DOHH2 (cell line): ENCODE data around the gene HTR2A.

ENCODE experiments used
- EZH2phosphoT487 ChIP-seq: fragments of 200-600 bp; sonication (generic); IDR thresholded peaks from 2 replicates; pipeline ENCODE4 v1.6.1; 2017; ENCODE audit warnings: borderline replicate concordance, mild to moderate bottlenecking, antibody characterized with exemption, low read length, moderate library complexity, mixed read lengths
- TF ChIP-seq, protein P1 (sequence below): fragments of 200-600 bp; sonication (generic); IDR thresholded peaks from one replicate; pipeline ENCODE4 v1.5.1; 2014; ENCODE audit warnings: antibody characterized with exemption, mild to moderate bottlenecking, low read depth, low read length; ENCODE audit not compliant: poor library complexity, severe bottlenecking

DNA sequence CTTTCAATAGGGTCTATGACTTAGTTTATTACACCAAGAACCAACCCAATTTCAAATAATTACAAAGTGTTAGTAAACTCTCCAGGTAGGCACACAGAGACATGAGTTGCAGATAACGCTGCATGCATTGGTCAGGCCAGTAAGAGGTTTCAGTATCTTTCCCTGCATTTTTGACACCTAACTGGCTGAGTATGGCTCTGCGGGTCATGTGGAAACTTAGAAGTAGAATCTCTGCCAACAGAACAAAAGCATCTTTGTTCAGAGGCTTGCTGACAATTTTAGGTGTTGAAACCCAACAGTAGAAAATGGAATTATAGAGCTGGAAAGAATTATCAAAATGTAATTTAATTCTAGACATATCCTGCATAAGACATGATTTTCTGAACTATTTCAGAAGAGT is 25.3 kb downstream of the HTR2A start:
- TF ChIP-seq, protein P1, sequence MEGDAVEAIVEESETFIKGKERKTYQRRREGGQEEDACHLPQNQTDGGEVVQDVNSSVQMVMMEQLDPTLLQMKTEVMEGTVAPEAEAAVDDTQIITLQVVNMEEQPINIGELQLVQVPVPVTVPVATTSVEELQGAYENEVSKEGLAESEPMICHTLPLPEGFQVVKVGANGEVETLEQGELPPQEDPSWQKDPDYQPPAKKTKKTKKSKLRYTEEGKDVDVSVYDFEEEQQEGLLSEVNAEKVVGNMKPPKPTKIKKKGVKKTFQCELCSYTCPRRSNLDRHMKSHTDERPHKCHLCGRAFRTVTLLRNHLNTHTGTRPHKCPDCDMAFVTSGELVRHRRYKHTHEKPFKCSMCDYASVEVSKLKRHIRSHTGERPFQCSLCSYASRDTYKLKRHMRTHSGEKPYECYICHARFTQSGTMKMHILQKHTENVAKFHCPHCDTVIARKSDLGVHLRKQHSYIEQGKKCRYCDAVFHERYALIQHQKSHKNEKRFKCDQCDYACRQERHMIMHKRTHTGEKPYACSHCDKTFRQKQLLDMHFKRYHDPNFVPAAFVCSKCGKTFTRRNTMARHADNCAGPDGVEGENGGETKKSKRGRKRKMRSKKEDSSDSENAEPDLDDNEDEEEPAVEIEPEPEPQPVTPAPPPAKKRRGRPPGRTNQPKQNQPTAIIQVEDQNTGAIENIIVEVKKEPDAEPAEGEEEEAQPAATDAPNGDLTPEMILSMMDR, result no peak
- TF ChIP-seq EZH2phosphoT487, result no peak
